Neural cell (in vitro differentiated cells): ENCODE data around the gene CERT1. TPM values are rescaled to one million over a fixed set of nuclear protein-coding genes. Genes with fewer than 3 reads are reported as not detected.

Source experiments
- H2AFZ ChIP-seq: fragments of 200-600, 300-800 bp; sonication (generic), shearing (Covaris generic); 2 replicates; pipeline ENCODE4 v1.6.0; 2014; ENCODE audit warnings: low read depth, mild to moderate bottlenecking, antibody characterized with exemption, low read length, moderate library complexity
- H3F3A ChIP-seq: fragments of 200-600 bp; shearing (Covaris generic); 2 replicates; pipeline ENCODE4 v1.6.1; 2016; ENCODE audit warnings: mild to moderate bottlenecking, moderate library complexity, mixed read lengths, antibody characterized with exemption, low read length; ENCODE audit not compliant: insufficient read depth, poor library complexity, severe bottlenecking
- H3K27ac ChIP-seq: fragments of 200-600, 300-800 bp; sonication (generic), shearing (Covaris generic); 2 replicates; pipeline ENCODE4 v1.5.1; 2014; ENCODE audit warnings: mild to moderate bottlenecking, low read length, moderate library complexity
- H3K27me3 ChIP-seq: fragments of 300-800, 200-600 bp; sonication (generic), shearing (Covaris generic); 2 replicates; pipeline ENCODE4 v1.6.0; 2014; ENCODE audit warnings: mild to moderate bottlenecking, low read depth, low read length, moderate library complexity; ENCODE audit not compliant: insufficient read depth
- H3K36me3 ChIP-seq: fragments of 300-800, 200-600 bp; sonication (generic), shearing (Covaris generic); 2 replicates; pipeline ENCODE4 v1.5.1; 2014; ENCODE audit warnings: mild to moderate bottlenecking, antibody characterized with exemption, low read length, moderate library complexity; ENCODE audit not compliant: insufficient read depth
- H3K4me2 ChIP-seq: fragments of 300-800, 200-600 bp; sonication (generic), shearing (Covaris generic); 2 replicates; pipeline ENCODE4 v1.6.0; 2014; ENCODE audit warnings: mild to moderate bottlenecking, low read length
- H3K4me3 ChIP-seq: fragments of 300-800, 200-600 bp; sonication (generic), shearing (Covaris generic); 2 replicates; pipeline ENCODE4 v1.5.1; 2014; ENCODE audit warnings: mild to moderate bottlenecking, low read length, moderate library complexity
- H3K79me2 ChIP-seq: fragments of 200-600 bp; shearing (Covaris generic); replicated peaks from 2 replicates; pipeline ENCODE4 v1.6.0; 2014; ENCODE audit warnings: mild to moderate bottlenecking, low read length, moderate library complexity; ENCODE audit not compliant: insufficient read depth
- H3K9ac ChIP-seq: fragments of 300-800, 200-600 bp; sonication (generic), shearing (Covaris generic); 2 replicates; pipeline ENCODE4 v1.6.1; 2016; ENCODE audit warnings: mild to moderate bottlenecking, low read length, mixed read lengths
- H3K9me2 ChIP-seq: fragments of 200-600 bp; shearing (Covaris generic); 2 replicates; pipeline ENCODE4 v1.6.1; 2016; ENCODE audit warnings: mild to moderate bottlenecking, low read length, mixed read lengths; ENCODE audit not compliant: insufficient read depth
- H3K9me3 ChIP-seq: fragments of 200-600, 300-800 bp; sonication (generic), shearing (Covaris generic); 2 replicates; pipeline ENCODE4 v1.6.1; 2016; ENCODE audit warnings: mild to moderate bottlenecking, mixed run types, low read length, moderate library complexity, mixed read lengths
- H4K20me1 ChIP-seq: fragments of 200-600 bp; shearing (Covaris generic); 2 replicates; pipeline ENCODE4 v1.6.1; 2016; ENCODE audit warnings: mild to moderate bottlenecking, mixed run types; ENCODE audit not compliant: insufficient read depth
- CTCF ChIP-seq: fragments of 450-650 bp; IDR thresholded peaks from 2 replicates; pipeline ENCODE4 v1.5.1; 2014; ENCODE audit warnings: antibody characterized with exemption, mild to moderate bottlenecking, moderate library complexity; ENCODE audit not compliant: poor library complexity, severe bottlenecking
- EP300 ChIP-seq: fragments of 450-650 bp; conservative IDR thresholded peaks from 2 replicates; pipeline ENCODE4 v1.6.1; 2014; ENCODE audit warnings: antibody characterized with exemption, mild to moderate bottlenecking, moderate library complexity; ENCODE audit not compliant: poor library complexity, severe bottlenecking
- EZH2 ChIP-seq: fragments of 200-600, 300-800 bp; shearing (Covaris generic), sonication (generic); IDR thresholded peaks from 2 replicates; pipeline ENCODE4 v1.6.1; 2014; ENCODE audit warnings: antibody characterized with exemption, low read length, borderline replicate concordance, mild to moderate bottlenecking; ENCODE audit not compliant: insufficient read depth, poor library complexity, severe bottlenecking
- MXI1 ChIP-seq: fragments of 450-650 bp; conservative IDR thresholded peaks from 2 replicates; pipeline ENCODE4 v1.6.1; 2014; ENCODE audit warnings: antibody characterized with exemption, mild to moderate bottlenecking; ENCODE audit not compliant: poor library complexity, severe bottlenecking
- POLR2AphosphoS5 ChIP-seq: IDR thresholded peaks from 2 replicates; pipeline ENCODE4 v1.6.1; 2012
- RAD21 ChIP-seq: fragments of 450-650 bp; conservative IDR thresholded peaks from 2 replicates; pipeline ENCODE4 v1.6.1; 2014; ENCODE audit warnings: antibody characterized with exemption, mild to moderate bottlenecking, moderate library complexity
- REST ChIP-seq: IDR thresholded peaks from 2 replicates; pipeline ENCODE4 v1.6.1; 2012; ENCODE audit warnings: borderline replicate concordance
- SMC3 ChIP-seq: fragments of 450-650 bp; conservative IDR thresholded peaks from 2 replicates; pipeline ENCODE4 v1.6.1; 2014; ENCODE audit warnings: antibody characterized with exemption, mild to moderate bottlenecking, moderate library complexity; ENCODE audit not compliant: poor library complexity
- TAF1 ChIP-seq: IDR thresholded peaks from 2 replicates; pipeline ENCODE4 v1.6.1; 2012; ENCODE audit warnings: low read depth
- polyA plus RNA-seq: library from polyadenylated mRNA; depleted of rRNA; stranded (reverse); fragments of >200 nt; gene quantifications from 2 replicates; pipeline ENCODE4 v1.2.3, GENCODE V29; 2014

Gene CERT1
- polyA plus RNA-seq, 1 donor from 2014 or later: 24.3 TPM

- Histone ChIP-seq H3K9me2 (no peaks in the 10 kb centered on the region), H3K4me3 (no peak overlapping the region), H2AFZ (no peak overlapping the region), H3K36me3 (no peaks in the 10 kb centered on the region), H3F3A (no peaks in the 10 kb centered on the region), H3K4me2 (no peak overlapping the region), H3K9ac (no peak overlapping the region), H3K27ac (no peak overlapping the region), H3K79me2 (peaks cover 58% of the 10 kb centered on the region), H3K27me3 (no peaks in the 10 kb centered on the region), H4K20me1 (no peaks in the 10 kb centered on the region), H3K9me3 (peaks cover 6% of the 10 kb centered on the region)
- TF ChIP-seq EP300 (no peak), TAF1 (no peak), CTCF (no peak), EZH2 (no peak), POLR2AphosphoS5 (no peak), RAD21 (no peak), REST (no peak), MXI1 (no peak), SMC3 (no peak)
Measured at GRCh38 chr5:75521195-75521594, 9.8 kb upstream of the CERT1 start.

- no peaks in the 10 kb centered on the region for H4K20me1 ChIP-seq
- peaks cover 6% of the 10 kb centered on the region for H3K9me3 ChIP-seq
- no peak overlapping the region for H3K27ac ChIP-seq
- H3K79me2 ChIP-seq: peaks cover 72% of the 10 kb centered on the region
- no peak overlapping the region for H3K4me2 ChIP-seq
- no peak overlapping the region for H3K9ac ChIP-seq
- H3K9me2 ChIP-seq: no peaks in the 10 kb centered on the region
- no peaks in the 10 kb centered on the region for H3F3A ChIP-seq
- no peak overlapping the region for H2AFZ ChIP-seq
- no peak for TF ChIP-seq TAF1
- no peak for TF ChIP-seq EZH2
- no peak for TF ChIP-seq RAD21
- no peak for TF ChIP-seq REST
- no peak for TF ChIP-seq CTCF
- no peak for TF ChIP-seq MXI1
- no peak for TF ChIP-seq EP300
- no peak for TF ChIP-seq POLR2AphosphoS5
- TF ChIP-seq SMC3: no peak
- H3K36me3 ChIP-seq: no peaks in the 10 kb centered on the region
- no peak overlapping the region for H3K4me3 ChIP-seq
- H3K27me3 ChIP-seq: no peaks in the 10 kb centered on the region
Measured at GRCh38 chr5:75519761-75520160, 8.3 kb upstream of the CERT1 start.
